Measurements from ENCODE around the gene TENT4A.
"Not testable (repeated sequence)": the region's sequence is repeated elsewhere in the genome, so short reads cannot be mapped to it uniquely, and the experiment has no call there.

TENT4A gene

DNA sequence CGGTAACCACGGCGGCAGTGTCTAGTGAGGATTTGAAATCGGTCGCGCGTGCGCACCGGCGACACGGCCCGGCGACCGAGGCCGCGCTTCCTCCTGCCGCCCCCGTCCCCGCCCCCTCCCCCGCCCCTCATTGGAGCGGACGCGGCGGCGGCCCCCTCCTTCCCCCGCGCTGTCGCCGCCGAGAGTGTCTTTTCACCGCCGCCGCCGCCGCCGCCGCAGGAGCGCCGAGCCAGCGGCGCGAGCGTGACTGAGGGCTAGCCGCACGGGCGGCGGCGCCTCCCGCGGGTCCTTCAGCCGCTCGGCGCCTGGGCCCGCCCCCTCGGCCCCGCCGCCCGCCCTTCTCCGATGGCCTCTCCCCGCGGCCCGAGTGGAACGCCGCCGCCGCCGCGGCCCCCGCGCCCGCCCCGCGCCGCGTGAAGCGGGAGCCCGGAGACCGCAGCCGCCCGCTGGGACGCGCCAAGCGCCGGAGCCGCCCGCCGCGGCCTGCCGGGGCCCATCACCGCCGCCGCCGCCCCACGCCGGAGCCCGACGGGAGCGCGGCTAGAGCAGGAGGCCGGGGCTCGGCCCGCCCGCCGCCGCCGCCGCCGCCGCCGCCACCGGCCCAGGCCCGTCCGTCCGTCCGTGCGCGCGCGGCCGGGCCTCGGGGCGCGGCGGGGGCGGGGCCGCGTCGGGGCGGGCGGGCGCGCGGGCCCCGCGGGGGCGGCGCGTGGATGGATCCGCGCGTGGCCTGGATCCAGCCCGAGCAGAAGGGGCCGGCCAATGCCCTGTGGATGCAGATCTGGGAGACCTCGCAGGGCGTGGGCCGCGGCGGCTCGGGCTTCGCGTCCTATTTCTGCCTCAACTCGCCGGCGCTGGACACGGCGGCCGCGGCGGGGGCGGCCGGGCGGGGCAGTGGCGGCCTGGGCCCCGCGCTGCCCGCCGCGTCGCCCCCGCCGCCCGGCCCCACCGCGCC, at the start of gene TENT4A:
Gene TENT4A (plus strand): TSS at position 159 of the 952 bp plus-strand sequence. CDS start 552 bp downstream, at position 711.
- DNase-seq = peak; percentile 40

DNA sequence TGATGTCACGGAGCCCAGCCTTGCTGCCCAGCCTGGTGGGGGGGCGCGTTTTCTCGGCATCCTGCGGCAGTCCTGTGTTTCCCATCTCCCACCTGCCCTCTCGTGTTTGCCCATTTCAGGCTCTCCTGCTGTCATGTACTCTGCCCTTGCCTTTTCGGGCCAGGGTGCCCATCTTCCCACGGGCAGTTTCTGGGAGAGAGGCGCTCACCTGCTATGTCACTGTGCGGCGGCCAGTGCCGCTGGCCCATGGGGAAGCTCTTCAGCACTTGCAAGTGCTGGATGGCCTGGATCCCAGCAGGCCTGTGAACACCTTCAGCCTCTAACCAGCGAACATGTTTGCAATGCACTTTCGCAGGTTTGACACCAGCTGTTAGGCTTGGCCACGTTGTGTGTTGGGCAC, 46.5 kb upstream of the TENT4A start:
- no peak for DNase-seq

DNA sequence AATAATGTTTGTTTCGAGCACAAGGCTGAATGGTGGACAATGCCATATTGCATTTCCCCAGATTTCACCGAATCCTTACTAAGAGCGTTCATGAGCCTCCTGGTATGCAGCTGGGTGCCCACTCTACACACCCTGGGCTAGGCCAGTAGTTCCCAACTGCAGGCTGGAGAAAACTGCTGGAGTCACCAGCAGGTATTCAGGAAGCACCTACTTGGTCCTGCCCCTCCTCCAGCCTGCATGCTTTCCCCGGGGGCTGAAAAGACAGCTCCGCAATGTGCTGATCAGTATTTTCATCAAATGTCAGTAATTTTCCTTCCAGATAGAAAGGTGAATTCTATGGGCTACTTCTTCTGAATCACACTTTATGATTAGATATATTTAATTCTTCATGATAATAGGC, 45.6 kb upstream of the TENT4A start:
- no peak for DNase-seq

DNA sequence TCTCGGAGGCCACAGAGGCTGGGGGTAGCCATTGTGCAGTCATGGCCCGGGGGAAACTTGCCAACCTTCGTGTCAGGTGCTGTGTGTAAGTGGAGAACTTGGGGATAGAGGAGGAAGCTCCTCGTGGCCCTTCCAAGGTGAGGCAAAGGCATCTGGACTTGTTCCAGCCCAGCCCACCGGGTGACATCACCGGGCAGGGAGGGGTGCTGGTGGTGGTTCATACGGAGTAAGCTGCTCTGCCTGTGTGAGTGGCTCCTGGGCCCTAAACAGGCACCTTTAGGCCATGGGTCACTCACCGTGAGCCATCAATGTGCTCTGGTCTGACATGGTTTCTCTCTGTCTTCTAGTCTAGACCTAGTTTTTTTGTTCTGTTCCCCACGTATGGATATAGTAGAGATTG, 44.5 kb upstream of the TENT4A start:
- DNase-seq = not testable (repeated sequence)

DNA sequence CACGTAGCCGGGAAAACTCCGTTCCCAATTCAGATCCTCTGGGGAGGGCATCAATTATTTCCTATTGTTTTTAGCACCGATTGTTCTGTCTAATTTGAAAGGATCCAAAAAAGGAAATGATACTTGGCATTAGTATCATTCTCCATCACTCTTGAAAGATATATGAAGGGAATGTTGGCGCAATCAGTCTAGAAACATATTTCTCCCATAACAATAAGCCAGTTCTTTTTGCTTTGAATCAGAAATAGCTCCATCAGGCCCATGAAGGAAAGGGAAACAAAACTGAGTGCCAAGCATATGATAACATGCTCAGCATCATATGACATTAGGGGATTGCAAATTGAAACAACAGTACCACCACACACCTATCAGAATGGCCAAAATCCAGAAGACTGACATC, 40.2 kb upstream of the TENT4A start:
- no peak for DNase-seq

DNA sequence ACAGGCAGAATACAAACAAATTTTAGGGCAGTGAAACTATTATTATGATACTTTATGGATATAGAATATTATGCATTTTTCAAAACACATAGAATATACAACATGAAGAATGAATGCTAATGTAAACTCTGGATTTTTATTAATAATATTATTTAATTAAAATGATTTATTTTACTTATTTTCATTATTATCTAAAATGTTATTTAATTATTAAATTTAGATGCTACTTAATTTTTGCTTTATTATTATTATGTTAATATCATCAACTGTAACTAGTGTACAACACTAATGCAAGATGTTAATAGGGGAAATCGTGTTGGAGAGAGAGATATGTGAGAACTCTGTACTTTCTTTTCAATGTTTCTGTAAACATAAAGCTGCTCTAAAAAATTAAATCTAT, 39.3 kb upstream of the TENT4A start:
- DNase-seq = no peak

DNA sequence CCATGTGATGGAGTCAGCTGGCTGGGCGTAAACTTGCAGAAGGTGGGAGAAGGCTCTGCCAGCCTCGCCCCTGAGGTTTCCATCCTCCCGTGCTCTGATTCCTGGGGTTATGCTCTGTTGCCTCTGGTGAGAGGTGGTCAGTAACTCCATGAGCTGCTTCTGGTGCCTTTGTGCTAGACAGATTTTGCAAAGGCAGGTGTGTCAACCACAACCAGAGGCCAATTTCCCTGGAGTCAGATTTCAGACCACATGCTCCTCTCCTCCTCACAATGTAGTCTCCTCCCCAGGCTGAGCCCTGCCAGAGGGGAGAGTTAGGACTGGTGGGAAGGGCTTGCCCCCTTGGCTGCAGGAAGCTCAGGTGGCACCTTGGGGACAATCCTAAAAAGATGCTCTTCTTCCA, 38.8 kb upstream of the TENT4A start:
- DNase-seq = no peak

DNA sequence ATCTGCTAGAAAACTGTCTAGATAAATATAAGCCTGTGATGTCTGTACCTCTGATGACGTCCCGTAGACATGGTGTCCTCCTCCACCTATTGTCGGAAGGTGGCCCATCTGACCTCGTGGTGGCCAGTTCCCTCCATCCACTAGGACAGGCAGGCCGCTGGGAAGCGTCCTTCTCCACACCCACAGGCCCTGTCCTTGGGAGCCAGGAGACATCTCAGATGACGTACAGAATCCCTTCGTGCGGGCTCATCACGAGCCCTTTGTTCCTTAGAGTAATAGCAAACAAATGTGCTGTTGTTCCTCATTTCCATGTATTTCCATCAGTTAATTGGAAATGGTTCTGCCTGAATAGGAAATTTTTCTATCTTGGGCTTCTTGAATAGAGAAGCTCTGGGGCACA, 38.3 kb upstream of the TENT4A start:
- no peak for DNase-seq

DNA sequence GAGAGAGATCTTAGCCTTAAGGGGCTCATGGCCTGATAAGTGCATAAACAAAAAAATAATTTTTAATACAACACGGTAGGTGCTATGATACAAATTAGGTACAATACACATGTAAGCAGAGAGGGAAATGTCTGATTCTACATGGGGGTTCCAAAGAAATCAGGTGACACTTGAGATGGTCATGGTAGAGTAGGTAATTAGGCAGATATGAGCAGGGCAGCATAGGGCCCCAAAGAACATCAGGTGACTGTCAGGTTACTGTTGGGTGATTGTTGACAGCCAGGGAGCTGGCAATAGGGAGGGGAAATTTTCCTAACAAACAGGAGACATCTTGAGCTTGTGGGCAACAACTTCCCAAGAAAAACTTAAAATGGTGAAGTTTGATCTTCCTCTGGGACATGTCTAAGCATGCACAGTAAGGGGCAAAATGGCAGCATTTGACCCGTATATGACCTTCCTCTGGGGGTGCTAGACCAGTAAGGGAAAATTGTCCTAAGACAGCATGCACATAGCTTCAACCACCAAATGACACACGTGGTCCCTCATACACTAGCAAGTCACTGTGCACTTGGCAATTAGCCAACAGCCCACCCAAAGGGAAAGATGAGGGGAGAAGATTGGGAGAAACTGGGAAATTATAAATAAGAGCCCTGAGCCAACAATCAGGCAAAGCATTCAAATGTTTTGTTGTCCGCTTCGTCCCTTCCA, 37.3 kb upstream of the TENT4A start:
- no peak for DNase-seq

DNA sequence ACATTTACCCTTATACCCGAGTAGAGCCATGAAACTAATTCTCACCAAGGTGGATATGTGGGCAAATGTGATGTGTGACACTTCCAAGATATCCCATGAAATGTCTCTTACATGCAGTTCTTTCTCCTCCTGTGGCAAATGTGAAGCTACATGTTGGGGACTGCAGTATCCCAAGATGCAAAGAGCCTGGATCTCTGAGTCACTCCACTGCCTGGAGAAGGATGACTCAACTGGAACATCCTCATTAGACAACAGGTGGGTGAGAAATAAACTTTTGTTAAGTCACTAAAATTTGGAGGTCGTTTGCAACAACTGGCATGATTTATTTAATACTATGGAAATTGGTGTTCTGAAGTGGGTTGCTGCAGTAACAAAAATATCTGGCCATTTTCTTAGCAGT, 36.5 kb upstream of the TENT4A start:
- no peak for DNase-seq

DNA sequence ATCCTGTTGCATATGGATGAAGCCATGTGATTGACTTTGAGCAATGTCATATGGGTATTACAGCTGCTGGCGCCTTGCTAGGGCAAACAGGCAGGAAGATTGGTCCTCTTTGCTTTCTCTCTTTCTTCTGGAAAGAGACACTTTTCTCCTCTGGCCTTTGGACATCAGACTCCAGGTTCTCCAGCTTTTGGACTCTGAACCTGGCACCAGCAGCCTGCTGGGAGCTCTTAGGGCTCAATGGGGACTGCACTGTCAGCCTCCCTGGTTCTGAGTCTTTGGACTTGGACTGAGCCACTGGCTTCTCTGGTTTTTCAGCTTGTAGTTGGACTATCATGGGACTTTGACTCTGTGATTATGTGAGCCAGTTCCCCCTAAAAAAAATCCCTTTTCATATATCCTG, 34.8 kb upstream of the TENT4A start:
- DNase-seq = no peak

DNA sequence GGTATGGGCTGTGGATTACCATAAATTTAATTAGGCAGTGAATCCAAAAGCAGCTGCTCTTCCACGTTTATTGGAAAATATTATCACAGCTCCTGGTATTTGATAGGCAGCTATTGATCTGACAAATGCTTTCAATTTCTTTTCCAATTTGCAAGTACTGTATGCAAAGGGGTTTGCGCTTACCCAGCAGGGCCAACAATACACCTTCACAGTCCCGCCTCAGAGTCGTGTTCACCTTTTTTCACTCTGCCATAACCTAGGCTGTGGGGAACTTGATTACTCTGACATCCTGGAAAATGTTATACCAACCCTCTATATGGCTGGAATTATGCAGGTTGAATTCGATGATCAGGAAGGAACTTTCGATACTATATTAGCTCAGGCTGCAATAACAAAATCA, 32.3 kb upstream of the TENT4A start:
- DNase-seq = no peak

DNA sequence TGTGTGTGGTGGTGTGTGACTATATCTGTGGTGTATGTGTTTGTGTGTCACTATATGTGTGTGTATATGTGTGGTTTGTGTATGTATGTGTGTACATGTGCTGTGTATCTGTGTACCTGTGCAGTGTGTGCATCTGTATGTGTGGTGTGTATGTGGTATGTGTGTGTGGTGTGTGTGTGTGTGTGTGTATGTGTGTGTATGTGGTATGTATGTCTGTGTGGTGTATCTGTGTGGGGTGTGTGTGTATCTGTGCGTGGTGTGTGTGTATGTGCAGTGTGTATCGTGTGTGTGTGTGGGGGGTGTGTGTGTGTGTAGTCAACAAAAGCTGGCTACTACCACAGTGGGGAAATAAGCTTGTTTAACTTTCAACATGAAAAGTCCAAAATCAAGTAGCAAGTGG, 31.6 kb upstream of the TENT4A start:
- no peak for DNase-seq

DNA sequence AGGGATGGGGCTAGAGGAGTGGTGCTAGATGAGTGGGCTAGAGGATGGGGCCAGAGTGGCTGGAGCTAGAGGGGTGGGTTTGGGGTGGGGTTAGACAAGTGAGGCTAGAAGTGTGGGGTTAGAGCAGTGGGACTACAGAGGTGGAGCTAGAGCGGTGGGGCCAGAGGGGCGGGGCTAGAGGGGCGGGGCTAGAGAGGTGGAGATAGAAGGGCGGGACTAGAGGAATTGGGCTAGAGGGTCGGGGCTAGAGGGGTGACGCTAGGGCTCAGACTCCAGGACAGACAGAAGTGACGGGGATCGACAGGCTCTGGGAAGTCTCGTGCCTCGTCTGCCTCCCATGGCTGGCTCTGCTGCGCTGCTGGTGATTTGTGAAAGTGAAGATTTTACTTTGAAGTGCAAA, 31.0 kb upstream of the TENT4A start:
- DNase-seq = no peak

DNA sequence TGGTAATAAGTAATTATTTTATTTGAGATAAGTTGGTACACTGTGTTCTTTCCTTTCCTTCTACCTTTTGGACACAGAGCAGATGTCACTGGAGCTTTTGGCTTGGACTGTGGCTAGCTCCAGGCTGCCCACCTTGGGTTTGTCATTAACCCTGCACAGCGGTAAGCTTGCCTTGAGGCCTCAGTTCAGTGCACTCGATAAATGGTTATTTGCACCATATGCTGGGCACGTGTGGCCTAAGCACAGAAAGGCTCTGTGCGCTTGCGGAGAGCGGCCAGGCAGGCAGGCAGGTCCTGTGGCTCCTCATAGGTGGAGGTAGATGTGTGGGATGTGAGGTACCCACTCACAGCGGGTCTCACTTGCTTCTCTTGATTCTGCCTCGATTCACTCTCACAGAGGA, 30.0 kb upstream of the TENT4A start:
- no peak for DNase-seq

DNA sequence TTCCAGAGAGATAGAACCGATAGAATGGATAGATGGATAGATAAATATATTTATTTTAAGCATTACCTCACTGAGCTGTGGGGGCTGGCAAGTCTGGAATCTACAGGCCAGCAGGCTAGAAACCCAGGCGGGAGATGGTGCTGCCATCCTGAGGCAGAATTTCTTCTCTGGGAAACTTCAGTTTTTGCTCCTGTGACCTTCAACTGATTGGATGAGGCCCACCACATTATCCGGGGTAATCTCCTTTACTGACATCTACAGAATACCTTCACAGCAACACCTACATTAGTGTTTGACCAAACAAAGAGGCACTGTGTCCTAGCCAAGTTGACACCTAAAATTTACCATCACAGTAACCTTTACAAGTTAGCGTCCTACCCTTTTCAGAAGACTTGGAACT, 29.2 kb upstream of the TENT4A start:
- DNase-seq = no peak

DNA sequence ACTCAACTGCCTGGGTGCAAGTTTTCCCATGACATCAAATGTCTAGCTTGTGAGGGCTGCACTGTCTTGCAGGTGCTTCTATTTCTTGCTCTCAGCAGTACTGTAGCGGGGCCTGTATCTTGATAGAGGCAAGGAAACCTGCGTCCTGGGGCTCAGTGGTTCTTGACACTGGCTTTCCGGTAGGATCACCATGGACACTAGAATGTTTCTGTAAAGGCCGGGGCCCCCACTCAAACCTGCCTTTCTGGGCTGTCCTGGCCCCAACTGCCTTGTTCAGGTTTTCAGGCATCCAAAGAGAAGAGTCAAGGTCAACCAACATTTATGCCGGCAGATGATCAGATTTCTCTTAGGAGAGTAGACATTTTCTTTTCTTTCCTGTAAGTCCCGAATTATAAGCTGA, 26.7 kb upstream of the TENT4A start:
- DNase-seq = no peak

DNA sequence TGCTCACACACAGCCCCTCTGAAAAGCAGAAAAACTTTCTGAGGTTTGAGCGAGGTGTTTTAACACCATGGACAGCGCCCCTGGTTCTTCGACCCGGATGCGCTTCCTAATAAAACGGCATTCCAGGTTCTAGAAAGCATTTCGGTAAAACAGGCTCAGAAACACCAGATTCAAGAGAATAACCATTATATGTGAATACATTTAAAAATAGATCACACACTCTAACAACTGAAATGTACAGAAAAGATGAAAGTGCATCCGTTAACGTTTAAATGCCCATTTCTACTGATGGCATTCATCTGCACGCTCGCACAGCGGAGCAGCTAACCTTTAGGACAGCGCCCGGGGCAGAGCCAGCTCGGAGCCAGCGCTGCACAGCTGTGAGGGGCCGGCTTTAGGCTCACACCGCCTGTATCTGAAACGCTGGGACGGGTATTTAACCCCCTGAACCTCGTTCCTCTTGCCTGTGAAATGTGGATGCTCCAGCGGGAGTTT, 26.3 kb upstream of the TENT4A start:
- no peak for DNase-seq

DNA sequence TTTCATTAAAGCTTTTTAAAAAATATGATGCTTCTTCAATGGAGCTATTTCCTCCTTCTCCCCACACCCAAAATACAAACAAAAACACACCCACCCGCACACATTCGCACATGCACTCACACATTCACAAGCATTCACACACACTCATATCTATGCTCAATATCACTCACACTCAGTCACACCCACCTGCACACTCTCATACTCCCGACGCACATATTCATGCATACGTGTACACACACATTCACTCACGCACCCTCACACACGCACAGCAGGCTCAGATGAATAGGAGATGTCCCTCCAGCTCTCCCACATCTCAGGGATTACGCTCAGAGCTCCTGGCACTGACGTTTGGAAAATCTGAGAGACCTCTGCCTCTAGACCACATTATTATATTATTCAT, 25.7 kb upstream of the TENT4A start:
- no peak for DNase-seq

DNA sequence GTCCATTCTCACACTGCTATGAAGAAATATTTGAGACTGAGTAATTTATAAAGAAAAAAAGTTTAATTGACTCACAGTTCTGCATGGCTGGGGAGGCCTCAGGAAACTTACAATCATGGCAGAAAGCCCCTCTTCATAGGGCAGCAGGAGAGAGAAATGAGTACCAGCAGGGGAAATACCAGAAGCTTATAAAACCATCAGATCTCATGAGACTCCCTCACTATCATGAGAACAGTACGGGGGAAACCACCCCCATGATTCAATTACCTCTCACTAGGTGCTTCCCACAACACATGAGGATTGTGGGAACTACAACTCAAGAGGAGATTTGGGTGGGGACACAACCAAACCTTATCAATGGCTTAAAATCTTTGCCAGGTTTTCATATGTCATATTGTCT, 20.3 kb upstream of the TENT4A start:
- DNase-seq = no peak

DNA sequence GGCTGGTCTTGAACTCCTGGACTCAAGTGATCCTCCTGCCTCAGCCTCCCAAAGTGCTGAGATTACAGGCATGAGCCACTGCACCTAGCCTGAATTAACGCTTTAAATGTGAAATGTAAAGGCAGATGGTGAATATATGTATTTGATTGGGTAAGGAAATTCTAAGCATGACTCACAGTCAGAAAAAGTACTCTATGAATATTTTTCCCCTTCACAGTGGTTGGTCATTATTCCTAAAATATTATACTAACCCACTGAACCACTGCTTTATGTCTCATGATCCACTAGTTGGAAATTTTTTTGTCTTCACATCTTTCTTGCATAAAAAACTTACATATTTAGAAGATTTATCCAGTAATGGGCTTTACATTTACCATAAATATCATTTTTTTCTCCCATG, 14.5 kb upstream of the TENT4A start:
- DNase-seq = no peak

DNA sequence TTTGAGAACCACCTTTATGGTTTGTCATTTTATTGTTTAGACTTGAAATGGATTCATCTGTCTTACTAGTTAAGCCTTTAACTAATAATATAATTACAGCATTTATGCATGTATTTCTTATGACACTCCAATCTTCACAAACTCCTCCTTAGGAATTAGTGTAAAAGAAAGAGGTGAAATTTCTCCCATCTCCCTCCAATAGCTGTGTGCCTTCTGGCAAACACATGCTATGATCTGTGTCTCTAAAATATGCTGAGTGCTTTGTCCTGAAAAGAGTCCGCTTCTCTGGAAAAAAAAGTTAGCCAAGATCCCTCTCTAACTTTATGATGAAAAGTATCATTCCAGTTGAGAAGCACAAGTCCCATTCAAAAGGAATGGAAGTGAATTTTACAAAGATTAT, 13.9 kb upstream of the TENT4A start:
- no peak for DNase-seq

DNA sequence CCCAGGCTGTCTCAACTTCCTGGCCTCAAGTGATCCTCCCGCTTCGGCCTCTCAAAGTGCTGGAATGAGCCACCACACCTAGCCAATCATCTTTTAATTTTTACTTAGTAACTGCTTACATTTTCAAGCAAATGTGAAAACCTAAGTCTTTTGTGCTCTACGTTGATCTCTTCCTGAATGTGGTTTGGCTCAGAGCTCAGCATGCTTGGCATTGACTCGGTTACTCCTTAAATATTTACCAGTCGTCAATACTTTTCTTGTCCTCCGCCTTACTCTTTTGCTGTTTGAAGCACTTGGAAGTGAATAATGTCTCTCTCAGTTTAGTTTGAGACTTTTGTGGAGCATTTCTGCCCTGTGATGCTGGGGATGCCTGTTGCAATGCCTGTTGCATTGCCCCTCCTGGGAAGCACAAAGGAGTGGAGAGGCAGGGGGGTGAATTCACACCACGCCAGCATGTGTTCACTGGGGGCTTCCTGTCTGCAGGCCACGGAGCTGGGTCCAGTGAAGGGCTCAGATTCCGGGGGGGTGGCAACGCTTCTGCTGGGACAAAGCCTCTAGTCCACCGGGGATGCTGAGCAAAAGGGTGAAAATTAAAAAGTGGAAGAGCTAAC, 13.1 kb upstream of the TENT4A start:
- DNase-seq = no peak
